GM18505 (cell line): ENCODE measurements around the gene IQCK.

ENCODE experiments used
- ATAC-seq: cut with Tn5 transposase; IDR thresholded peaks from one replicate; pipeline ENCODE4 v1.9.1; 2021; ENCODE audit not compliant: unreplicated experiment
- POLR2A ChIP-seq: IDR thresholded peaks from 4 replicates; pipeline ENCODE4 v1.6.1; 2011; ENCODE audit warnings: borderline replicate concordance; ENCODE audit not compliant: insufficient read depth, insufficient read length; ENCODE audit errors: extremely low read depth

The IQCK gene

GRCh38 chr16:19843371-19843770 lies 125.3 kb downstream of the IQCK start:
- no peak for TF ChIP-seq POLR2A
- ATAC-seq: no peak

GRCh38 chr16:19844945-19845641 lies 127.0 kb downstream of the IQCK start:
- no peak for TF ChIP-seq POLR2A
- ATAC-seq: no peak

GRCh38 chr16:19846436-19846835 lies 128.4 kb downstream of the IQCK start:
- ATAC-seq: no peak
- TF ChIP-seq POLR2A: no peak

- TF ChIP-seq POLR2A: no peak
Measured at GRCh38 chr16:19848756-19849155, 130.7 kb downstream of the IQCK start.

GRCh38 chr16:19850131-19850817 lies 132.2 kb downstream of the IQCK start:
- no peak for TF ChIP-seq POLR2A
- no peak for ATAC-seq

More at GRCh38 chr16:19848756-19849155, 130.7 kb downstream of the IQCK start:
- ATAC-seq: no peak

GRCh38 chr16:19851476-19851875 lies 133.4 kb downstream of the IQCK start:
- TF ChIP-seq POLR2A: no peak
- no peak for ATAC-seq

GRCh38 chr16:19853132-19853741 lies 135.2 kb downstream of the IQCK start:
- no peak for TF ChIP-seq POLR2A
- no peak for ATAC-seq

- no peak for TF ChIP-seq POLR2A
- ATAC-seq: no peak
Measured at GRCh38 chr16:19853742-19854542, 135.9 kb downstream of the IQCK start.

GRCh38 chr16:19854543-19854876 lies 136.4 kb downstream of the IQCK start:
- ATAC-seq: no peak
- no peak for TF ChIP-seq POLR2A

- no peak for TF ChIP-seq POLR2A
- no peak for ATAC-seq
Measured at GRCh38 chr16:19856120-19856519, 138.0 kb downstream of the IQCK start.

- no peak for TF ChIP-seq POLR2A
- no peak for ATAC-seq
Measured at GRCh38 chr16:19857593-19858339, 139.7 kb downstream of the IQCK start.

GRCh38 chr16:19858340-19859018 lies 140.4 kb downstream of the IQCK start:
- TF ChIP-seq POLR2A: no peak
- no peak for ATAC-seq
